WI38 (cell line): ENCODE results near the gene GMDS.

Experiments used
- H3K4me3 ChIP-seq: 2 replicates; pipeline ENCODE4 v1.5.1; 2011; ENCODE audit warnings: low read depth, mild to moderate bottlenecking, control low read depth, low read length
- TF ChIP-seq, protein P1 (sequence below): IDR thresholded peaks from 2 replicates; pipeline ENCODE4 v1.5.1; 2012; ENCODE audit warnings: low read depth, mild to moderate bottlenecking, control low read depth, low read length

Gene GMDS

DNA sequence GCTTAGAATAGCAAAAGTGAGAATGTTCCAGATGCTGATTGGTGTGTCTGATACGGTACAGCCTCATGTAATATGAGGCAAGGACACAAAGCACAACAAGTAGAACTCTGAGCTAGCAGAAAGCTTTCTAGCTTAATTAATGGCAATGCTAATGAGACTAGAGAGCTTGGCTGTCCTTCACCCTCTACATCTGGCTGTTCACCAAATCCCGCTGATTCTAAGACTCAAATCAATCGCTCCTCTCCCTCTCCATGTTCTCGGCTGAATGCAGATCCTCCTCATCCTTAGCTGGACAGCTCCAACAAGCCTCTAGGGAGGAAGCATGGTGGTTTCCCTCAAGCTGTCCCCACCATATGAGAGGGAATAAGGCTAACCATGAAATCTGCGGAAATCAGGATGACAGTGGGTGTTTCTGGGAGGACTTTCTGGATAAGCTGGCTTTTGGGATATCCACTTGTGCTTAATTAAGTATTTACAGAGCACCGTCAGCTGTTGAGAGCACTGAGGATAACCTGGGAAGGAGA lies 506.8 kb downstream of the GMDS start:
- no peak overlapping the region for H3K4me3 ChIP-seq
- TF ChIP-seq, protein P1, sequence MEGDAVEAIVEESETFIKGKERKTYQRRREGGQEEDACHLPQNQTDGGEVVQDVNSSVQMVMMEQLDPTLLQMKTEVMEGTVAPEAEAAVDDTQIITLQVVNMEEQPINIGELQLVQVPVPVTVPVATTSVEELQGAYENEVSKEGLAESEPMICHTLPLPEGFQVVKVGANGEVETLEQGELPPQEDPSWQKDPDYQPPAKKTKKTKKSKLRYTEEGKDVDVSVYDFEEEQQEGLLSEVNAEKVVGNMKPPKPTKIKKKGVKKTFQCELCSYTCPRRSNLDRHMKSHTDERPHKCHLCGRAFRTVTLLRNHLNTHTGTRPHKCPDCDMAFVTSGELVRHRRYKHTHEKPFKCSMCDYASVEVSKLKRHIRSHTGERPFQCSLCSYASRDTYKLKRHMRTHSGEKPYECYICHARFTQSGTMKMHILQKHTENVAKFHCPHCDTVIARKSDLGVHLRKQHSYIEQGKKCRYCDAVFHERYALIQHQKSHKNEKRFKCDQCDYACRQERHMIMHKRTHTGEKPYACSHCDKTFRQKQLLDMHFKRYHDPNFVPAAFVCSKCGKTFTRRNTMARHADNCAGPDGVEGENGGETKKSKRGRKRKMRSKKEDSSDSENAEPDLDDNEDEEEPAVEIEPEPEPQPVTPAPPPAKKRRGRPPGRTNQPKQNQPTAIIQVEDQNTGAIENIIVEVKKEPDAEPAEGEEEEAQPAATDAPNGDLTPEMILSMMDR, result no peak

- H3K4me3 ChIP-seq, result no peak overlapping the region
- TF ChIP-seq, protein P1, result no peak
Measured at GRCh38 chr6:1737463-1738311, 507.7 kb downstream of the GMDS start.

GRCh38 chr6:1736346-1737105 lies 508.9 kb downstream of the GMDS start:
- H3K4me3 ChIP-seq, result no peak overlapping the region
- TF ChIP-seq, protein P1, result no peak

DNA sequence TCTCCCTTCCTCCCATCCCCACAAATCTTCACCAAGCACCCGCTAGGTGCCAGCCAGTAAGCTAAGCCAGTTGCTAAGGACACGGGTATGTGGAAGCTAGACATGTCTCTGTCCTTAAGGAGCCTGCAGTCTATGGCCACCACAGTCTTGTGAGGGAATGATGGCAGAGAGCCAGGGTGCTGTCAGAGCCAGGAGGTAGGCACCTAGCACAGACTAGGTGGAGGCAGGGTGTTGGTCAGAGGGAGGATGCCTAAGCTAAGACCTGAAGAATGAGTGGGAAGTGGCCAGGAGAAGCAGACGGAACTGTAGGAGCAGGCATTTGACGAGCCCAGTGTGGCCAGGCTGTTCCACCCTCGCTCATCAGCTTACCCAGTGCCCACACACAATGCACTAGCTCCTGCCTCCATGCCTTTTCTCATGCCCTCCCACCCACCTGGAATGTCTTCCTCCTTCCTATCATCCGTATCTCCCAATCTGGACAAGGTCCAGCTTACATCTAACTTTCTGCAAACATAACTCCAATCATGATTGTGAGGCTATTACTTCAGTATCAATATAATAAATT lies 510.1 kb downstream of the GMDS start:
- no peak overlapping the region for H3K4me3 ChIP-seq
- TF ChIP-seq, protein P1, result no peak

DNA sequence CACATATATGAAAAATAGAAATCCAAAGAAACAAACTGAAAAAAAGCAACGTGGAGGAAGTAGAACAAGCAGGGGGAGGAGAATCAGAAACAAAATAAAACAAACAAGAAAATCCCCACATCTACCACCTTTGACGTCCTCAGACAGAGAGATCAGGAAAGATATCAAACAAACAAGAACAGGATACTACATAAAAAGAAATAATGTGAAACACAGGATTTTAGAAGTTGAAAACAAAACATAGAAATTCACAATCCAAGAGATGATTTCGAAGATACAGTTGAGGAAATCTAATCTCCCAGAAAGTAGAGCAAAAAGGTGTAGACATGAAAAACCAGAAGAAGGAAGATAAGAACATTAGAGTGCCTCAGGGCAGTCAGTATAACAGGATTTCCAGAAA lies 514.5 kb downstream of the GMDS start:
- TF ChIP-seq, protein P1, result no peak

DNA sequence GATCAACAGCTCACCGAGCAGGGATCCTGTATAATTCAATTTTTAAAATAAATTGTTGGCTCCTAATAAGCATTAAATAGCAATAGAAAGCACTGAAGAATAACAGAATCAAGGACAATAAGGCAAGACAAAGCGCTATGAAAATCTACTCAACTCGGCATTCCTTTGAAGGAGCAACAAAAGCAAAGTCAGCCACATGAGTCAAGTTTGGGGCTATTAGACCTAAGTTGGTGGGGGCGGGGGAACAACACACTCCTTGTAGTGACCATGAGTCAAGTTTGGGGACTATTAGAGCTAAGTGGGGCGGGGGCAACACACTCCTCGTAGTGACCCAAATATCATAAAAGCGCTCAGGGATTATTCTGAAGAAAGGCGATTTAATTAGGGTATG lies 515.7 kb downstream of the GMDS start:
- no peak overlapping the region for H3K4me3 ChIP-seq
- TF ChIP-seq, protein P1, result no peak

More for the DNA sequence above, 514.5 kb downstream of the GMDS start:
- H3K4me3 ChIP-seq, result no peak overlapping the region
